ENCODE results near the gene PKD2. TPM values are rescaled to one million over a fixed set of nuclear protein-coding genes. Genes with fewer than 3 reads are reported as not detected.
A peak's percentile ranks its signal among the peaks of the same experiment; 100 is the strongest.

PKD2 gene
- total and polyA plus RNA-seq, 2 of the 4 experiments (the other 2 are of a cell fraction) = 43.8 to 51.3 TPM

GRCh38 chr4:87966095-87966496, 41.3 kb upstream of the PKD2 start:
- no TSS peak for BruUV-seq (replicated peaks)
- in situ Hi-C loops (cut with MboI; ENCODE audit: low sequenced_read_pairs) (no loop called here), intact Hi-C loops (cut with micrococcal nuclease) (no loop called here), dilution Hi-C loops (cut with HindIII; ENCODE audit: low sequenced_read_pairs, unreplicated experiment) (no loop called here)
- Histone ChIP-seq H3K56ac (ENCODE audit: extremely low read depth, insufficient read depth, low read length) (no peak overlapping the region), H4K8ac (ENCODE audit: low read depth in 2 of 2, low read length in 2 of 2) (no peak overlapping the region), H2AFZ (replicated peaks; ENCODE audit: low read length, poor library complexity) (peak overlapping the region; percentile 29), H3K4ac (ENCODE audit: low read depth, low read length) (no peak overlapping the region), H4K20me1 (ENCODE audit: insufficient read depth, low read length) (no peaks in the 10 kb centered on the region), H3K18ac (ENCODE audit: low read depth, low read length) (no peak overlapping the region), H2AK9ac (replicated peaks; ENCODE audit: low read depth, low read length, poor library complexity) (no peak overlapping the region), H3K9me3 (ENCODE audit: control insufficient read depth, insufficient read depth, low read length) (no peaks in the 10 kb centered on the region), H3K14ac (replicated peaks; ENCODE audit: low read depth, low read length) (no peak overlapping the region), H3K4me2 (ENCODE audit: low read depth, low read length) (no peak overlapping the region), H2AK5ac (ENCODE audit: low read depth, low read length) (no peak overlapping the region), H3K4me3 (ENCODE audit: insufficient read depth, low read depth, low read length) (no peak overlapping the region), H3K4me1 (ENCODE audit: control insufficient read depth, insufficient read depth, low read length) (no peaks in the 10 kb centered on the region), H2BK20ac (ENCODE audit: low read depth, low read length) (no peak overlapping the region), H4K5ac (ENCODE audit: low read depth, low read length) (no peak overlapping the region), H3K9ac (ENCODE audit: low read depth, low read length) (no peak overlapping the region), H3K79me1 (ENCODE audit: low read depth in 1 of 2, low read length in 2 of 2) (no peaks in the 10 kb centered on the region), H2BK15ac (ENCODE audit: low read depth, low read length) (no peak overlapping the region), H3K27me3 (ENCODE audit: control insufficient read depth, insufficient read depth, low read length) (no peaks in the 10 kb centered on the region; the same call in 1 of the 2 replicates), H3K36me3 (ENCODE audit: control insufficient read depth, insufficient read depth, low read length) (no peaks in the 10 kb centered on the region), H2BK5ac (ENCODE audit: low read depth, low read length, poor library complexity, severe bottlenecking) (no peak overlapping the region), H2BK120ac (ENCODE audit: low read depth, low read length) (no peak overlapping the region), H3K23ac (ENCODE audit: low read depth, low read length) (no peak overlapping the region), H4K91ac (ENCODE audit: insufficient read depth, low read depth, low read length) (no peak overlapping the region), H3K9me1 (ENCODE audit: insufficient read depth, low read length) (no peaks in the 10 kb centered on the region), H3K27ac (ENCODE audit: insufficient read depth, low read length) (no peak overlapping the region)
- ChIA-PET CTCF (no interaction called here), POLR2A (ENCODE audit: unreplicated experiment) (no interaction called here)
- TF ChIP-seq FOS (IDR thresholded peaks at IDR 0.05; ENCODE audit: low read depth, low read length) = no peak
- TF ChIP-seq MAFK (IDR thresholded peaks at IDR 0.05; ENCODE audit: low read depth, low read length) = no peak
- no peak for TF ChIP-seq RCOR1 (IDR thresholded peaks at IDR 0.05; ENCODE audit: insufficient replicate concordance, low read length)
- no peak for TF ChIP-seq POLR2A (IDR thresholded peaks at IDR 0.05; ENCODE audit: low read depth, low read length)
- no peak for TF ChIP-seq SMC3 (IDR thresholded peaks at IDR 0.05; ENCODE audit: low read depth, low read length)
- no peak for TF ChIP-seq NFE2L2 (IDR thresholded peaks at IDR 0.05; ENCODE audit: low read depth, low read length)
- TF ChIP-seq MXI1 (IDR thresholded peaks at IDR 0.05; ENCODE audit: borderline replicate concordance, low read depth, low read length) = no peak
- WGBS, 2 experiments (ENCODE audit: extremely low coverage in 2 of 2, insufficient read length in 1 of 2) = 75% methylated on average over 2 of the region's 9 CpGs; no CpG with 5 or more reads in 1 of the 2 experiments
- ATAC-seq (ENCODE audit: low read depth) = no peak
- no peak for DNase-seq

Data from IMR-90 (cell line).